Measurements from ENCODE around the gene FRZB. TPM values are rescaled to one million over a fixed set of nuclear protein-coding genes. Genes with fewer than 3 reads are reported as not detected.
"Not testable (repeated sequence)": the region's sequence is repeated elsewhere in the genome, so short reads cannot be mapped to it uniquely, and the experiment has no call there.

FRZB gene
- total RNA-seq, 1 donor from 2014 or later, result not detected

DNA sequence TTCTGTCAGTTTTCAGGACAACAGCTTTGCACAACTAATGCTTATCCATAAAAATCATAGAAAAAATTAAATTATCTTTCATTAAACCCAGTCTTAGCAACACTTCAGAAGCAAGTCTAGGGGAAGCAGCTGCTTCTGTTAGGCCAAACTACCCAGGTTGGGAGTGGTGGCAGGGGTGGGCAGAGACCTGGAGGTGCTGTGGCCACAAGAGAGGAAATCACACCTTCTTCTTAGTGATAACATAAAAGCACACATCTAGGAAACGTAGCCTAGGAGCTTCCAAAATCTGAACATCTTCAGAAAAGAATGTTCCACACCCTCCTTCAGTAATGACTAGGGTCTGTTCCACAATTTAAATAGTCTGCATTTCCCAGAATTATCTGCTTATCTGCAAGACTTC, 32.3 kb upstream of the FRZB start:
- no peak for DNase-seq (ENCODE audit: low spot score)
- no peaks in the 10 kb centered on the region for H3K9me3 Mint-ChIP-seq
- intact Hi-C loops (cut with micrococcal nuclease), result no loop called here
- H3K4me3 Mint-ChIP-seq (ENCODE audit: low read depth), result no peak overlapping the region
- H3K27me3 Mint-ChIP-seq (ENCODE audit: low read depth), result peaks cover 5% of the 10 kb centered on the region
- no peak overlapping the region for H3K27ac Mint-ChIP-seq
- no peaks in the 10 kb centered on the region for H3K4me1 Mint-ChIP-seq (ENCODE audit: low read depth)
- H3K36me3 Mint-ChIP-seq (ENCODE audit: low read depth), result no peaks in the 10 kb centered on the region

DNA sequence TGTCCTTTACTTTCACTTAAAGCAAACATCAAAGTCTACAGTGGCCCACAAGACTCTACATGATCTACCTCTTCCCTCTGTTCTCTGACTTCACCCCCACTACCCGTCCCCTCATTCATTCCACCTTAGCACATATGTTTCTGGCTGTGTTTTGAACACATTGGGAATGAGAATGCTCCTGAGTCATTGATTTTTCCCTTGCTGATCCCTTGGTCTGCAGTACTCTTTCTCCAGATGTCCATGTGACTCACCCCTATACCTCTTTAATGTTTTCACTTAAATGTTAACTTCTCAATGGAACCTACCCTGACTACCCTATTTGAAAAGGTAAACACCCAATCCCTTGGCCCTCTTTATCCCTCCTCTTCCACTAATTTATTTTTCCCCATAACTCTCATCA, 30.7 kb upstream of the FRZB start:
- H3K27me3 Mint-ChIP-seq (ENCODE audit: low read depth), result peaks cover 5% of the 10 kb centered on the region

DNA sequence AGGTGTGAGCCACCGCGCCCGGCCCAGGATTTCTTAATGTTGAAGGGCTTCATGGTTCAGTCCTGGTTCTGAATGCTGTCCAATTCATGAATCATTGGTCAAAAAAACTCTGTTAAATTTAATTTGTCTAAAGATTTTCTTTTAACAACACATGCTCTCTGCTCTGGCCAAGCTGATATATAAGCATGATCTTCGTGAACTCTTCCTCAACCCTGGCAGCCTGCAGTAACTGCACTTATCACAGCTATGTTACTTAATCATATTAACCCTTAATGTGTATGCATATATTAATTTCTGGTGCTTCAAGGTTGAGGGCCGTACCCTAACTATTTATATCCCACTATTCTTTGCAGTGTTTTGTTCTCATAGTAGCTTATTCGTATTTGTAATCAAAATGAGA, 29.4 kb upstream of the FRZB start:
- no peak for DNase-seq (ENCODE audit: low spot score)
- no peaks in the 10 kb centered on the region for H3K4me1 Mint-ChIP-seq (ENCODE audit: low read depth)
- H3K27me3 Mint-ChIP-seq (ENCODE audit: low read depth), result peaks cover 5% of the 10 kb centered on the region
- no peak overlapping the region for H3K27ac Mint-ChIP-seq
- intact Hi-C loops (cut with micrococcal nuclease), result no loop called here
- no peaks in the 10 kb centered on the region for H3K9me3 Mint-ChIP-seq
- H3K36me3 Mint-ChIP-seq (ENCODE audit: low read depth), result no peaks in the 10 kb centered on the region
- no peak overlapping the region for H3K4me3 Mint-ChIP-seq (ENCODE audit: low read depth)

More for the DNA sequence above, 30.7 kb upstream of the FRZB start:
- intact Hi-C loops (cut with micrococcal nuclease), result no loop called here
- Mint-ChIP-seq H3K36me3 (ENCODE audit: low read depth) (no peaks in the 10 kb centered on the region), H3K27ac (no peak overlapping the region), H3K4me1 (ENCODE audit: low read depth) (no peaks in the 10 kb centered on the region), H3K9me3 (no peaks in the 10 kb centered on the region), H3K4me3 (ENCODE audit: low read depth) (no peak overlapping the region)
- no peak for DNase-seq (ENCODE audit: low spot score)

DNA sequence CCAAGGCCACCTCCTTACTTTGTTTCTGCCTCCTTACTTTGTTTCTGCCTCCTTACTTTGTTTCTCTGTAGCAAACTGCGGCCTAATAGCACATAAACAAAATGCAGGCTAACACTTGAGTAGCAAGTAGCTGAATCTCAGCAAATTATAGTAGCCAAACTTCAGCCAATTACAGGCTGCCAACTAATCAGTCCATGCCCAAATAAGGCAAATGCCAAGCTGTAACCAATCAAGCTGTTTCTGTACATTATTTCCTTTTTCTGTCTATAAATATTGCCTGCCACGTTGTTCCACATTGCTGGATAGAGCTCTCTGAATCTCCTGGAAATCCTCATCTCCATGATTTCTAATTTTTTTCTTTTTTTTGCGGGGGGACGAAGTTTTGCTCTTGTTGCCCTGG, 28.7 kb upstream of the FRZB start:
- H3K4me3 Mint-ChIP-seq (ENCODE audit: low read depth), result no peak overlapping the region
- no peak for DNase-seq (ENCODE audit: low spot score)
- H3K36me3 Mint-ChIP-seq (ENCODE audit: low read depth), result no peaks in the 10 kb centered on the region
- intact Hi-C loops (cut with micrococcal nuclease), result no loop called here
- no peaks in the 10 kb centered on the region for H3K9me3 Mint-ChIP-seq
- H3K27ac Mint-ChIP-seq, result no peak overlapping the region
- peaks cover 5% of the 10 kb centered on the region for H3K27me3 Mint-ChIP-seq (ENCODE audit: low read depth)
- no peaks in the 10 kb centered on the region for H3K4me1 Mint-ChIP-seq (ENCODE audit: low read depth)

DNA sequence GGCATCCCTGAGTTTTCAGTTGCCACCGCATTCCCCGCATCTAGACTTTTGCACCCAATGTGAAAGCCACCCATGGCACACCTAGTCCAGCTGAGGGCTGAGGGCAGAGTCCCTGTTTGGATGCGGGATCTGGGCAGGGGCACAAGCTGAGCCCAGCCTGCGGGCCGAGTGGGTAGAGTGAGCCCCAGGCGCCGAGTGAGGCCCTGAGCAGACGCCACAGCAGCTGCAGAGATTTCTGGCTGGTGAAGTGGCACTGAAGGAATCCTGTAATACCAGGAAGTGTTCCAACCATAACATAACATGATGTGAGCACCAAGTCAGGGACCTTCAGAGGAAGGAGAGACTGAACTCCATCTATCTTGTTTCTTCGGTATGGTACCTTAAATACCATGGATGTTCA, 27.7 kb upstream of the FRZB start:
- H3K27me3 Mint-ChIP-seq (ENCODE audit: low read depth), result peaks cover 5% of the 10 kb centered on the region
- DNase-seq (ENCODE audit: low spot score), result no peak
- H3K4me3 Mint-ChIP-seq (ENCODE audit: low read depth), result no peak overlapping the region
- no peaks in the 10 kb centered on the region for H3K4me1 Mint-ChIP-seq (ENCODE audit: low read depth)
- no peaks in the 10 kb centered on the region for H3K9me3 Mint-ChIP-seq
- intact Hi-C loops (cut with micrococcal nuclease), result no loop called here
- no peak overlapping the region for H3K27ac Mint-ChIP-seq
- H3K36me3 Mint-ChIP-seq (ENCODE audit: low read depth), result no peaks in the 10 kb centered on the region

DNA sequence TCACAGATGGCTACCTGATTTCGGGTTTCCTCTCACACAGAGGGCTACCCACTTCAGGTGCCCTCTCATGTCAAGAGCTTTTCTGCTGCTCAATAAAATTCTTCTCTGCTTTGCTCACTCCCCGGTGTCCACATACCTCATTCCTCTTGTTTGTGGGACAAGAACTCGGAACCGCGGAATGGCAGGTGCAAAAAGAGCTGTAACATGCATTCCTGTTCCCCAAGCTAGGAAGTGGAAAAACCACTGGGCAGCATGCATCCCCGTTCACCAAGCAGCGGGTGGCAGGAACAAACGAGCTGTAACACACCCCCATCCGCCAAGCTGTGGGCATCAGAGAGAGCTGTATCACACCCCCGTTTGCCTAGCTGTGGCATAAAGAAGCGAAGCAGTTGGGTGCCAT, 27.2 kb upstream of the FRZB start:
- H3K27ac Mint-ChIP-seq, result no peak overlapping the region
- intact Hi-C loops (cut with micrococcal nuclease), result no loop called here
- H3K27me3 Mint-ChIP-seq (ENCODE audit: low read depth), result peaks cover 5% of the 10 kb centered on the region
- no peaks in the 10 kb centered on the region for H3K4me1 Mint-ChIP-seq (ENCODE audit: low read depth)
- no peak overlapping the region for H3K4me3 Mint-ChIP-seq (ENCODE audit: low read depth)
- no peaks in the 10 kb centered on the region for H3K9me3 Mint-ChIP-seq
- no peaks in the 10 kb centered on the region for H3K36me3 Mint-ChIP-seq (ENCODE audit: low read depth)
- DNase-seq (ENCODE audit: low spot score), result no peak

DNA sequence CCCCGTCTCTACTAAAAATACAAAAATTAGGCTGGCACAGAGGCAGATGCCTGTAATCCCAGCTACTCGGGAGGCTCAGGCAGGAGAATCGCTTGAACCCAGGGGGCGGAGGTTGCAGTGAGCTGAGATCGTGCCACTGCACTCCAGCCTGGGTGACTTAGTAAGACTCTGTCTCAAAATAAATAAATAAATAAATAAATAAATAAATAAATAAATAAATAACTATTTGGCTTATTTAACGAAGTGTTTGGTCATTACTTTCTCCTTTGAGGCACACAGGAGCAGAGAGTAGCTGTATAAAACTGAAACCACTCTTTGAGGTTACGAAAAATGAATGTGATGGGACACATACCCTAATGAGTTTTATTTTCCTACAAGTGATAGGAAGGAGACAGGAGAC, 26.6 kb upstream of the FRZB start:
- DNase-seq (ENCODE audit: low spot score); H3K4me1 Mint-ChIP-seq (ENCODE audit: low read depth); H3K4me3 Mint-ChIP-seq (ENCODE audit: low read depth); H3K27ac Mint-ChIP-seq; H3K9me3 Mint-ChIP-seq; intact Hi-C loops (cut with micrococcal nuclease); H3K27me3 Mint-ChIP-seq (ENCODE audit: low read depth); H3K36me3 Mint-ChIP-seq (ENCODE audit: low read depth): not testable (repeated sequence)

DNA sequence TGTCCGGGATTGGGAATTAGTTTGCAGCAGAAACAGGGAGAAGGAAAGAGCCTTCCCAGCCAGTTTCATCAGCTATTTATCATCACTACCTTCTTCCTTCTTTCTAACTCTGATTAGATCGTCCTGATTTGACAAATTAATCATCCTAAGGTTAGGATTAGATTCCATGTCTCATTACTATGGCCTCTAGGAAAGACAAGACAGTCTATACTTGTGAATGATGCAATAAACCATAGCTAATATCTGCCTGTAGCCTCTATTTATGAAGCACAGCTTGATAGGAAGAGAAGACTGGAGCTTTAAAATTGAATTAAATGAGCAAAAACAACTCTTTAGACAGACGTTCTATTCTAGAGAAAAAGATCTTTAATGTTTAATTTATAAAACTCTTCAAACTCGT, 25.2 kb upstream of the FRZB start:
- intact Hi-C loops (cut with micrococcal nuclease), result no loop called here
- H3K27ac Mint-ChIP-seq, result no peak overlapping the region
- no peak overlapping the region for H3K4me3 Mint-ChIP-seq (ENCODE audit: low read depth)
- H3K36me3 Mint-ChIP-seq (ENCODE audit: low read depth), result no peaks in the 10 kb centered on the region
- no peaks in the 10 kb centered on the region for H3K4me1 Mint-ChIP-seq (ENCODE audit: low read depth)
- no peak for DNase-seq (ENCODE audit: low spot score)
- no peaks in the 10 kb centered on the region for H3K9me3 Mint-ChIP-seq
- H3K27me3 Mint-ChIP-seq (ENCODE audit: low read depth), result peaks cover 4% of the 10 kb centered on the region

DNA sequence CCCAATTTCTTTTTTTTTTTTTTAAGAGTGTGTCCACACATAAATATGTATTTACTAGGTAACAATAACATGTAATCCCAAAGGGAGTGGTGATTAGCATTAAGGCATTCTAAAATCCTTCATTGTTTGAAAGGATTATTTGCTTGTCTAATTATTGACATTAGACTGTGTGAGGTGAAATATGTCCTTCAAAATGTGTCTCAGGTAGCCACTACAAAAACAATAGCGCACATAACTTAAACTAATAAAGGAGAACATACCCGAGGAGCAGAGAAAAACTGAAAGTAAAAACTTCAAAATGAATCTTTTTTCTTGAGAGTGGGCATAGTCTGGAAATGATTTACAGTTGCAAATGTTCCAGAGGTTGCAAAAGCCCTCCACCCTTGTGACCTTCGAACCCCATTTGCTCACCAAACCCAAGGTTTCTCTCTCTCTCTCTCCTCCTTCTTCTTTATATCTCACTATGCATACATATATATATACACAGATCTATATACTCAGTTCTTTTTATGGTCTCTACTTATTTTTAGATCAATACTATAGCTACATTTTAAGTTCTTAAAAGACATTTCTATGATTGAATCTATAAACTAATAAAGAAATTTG, 24.4 kb upstream of the FRZB start:
- peaks cover 2% of the 10 kb centered on the region for H3K27me3 Mint-ChIP-seq (ENCODE audit: low read depth)
- intact Hi-C loops (cut with micrococcal nuclease), result no loop called here

DNA sequence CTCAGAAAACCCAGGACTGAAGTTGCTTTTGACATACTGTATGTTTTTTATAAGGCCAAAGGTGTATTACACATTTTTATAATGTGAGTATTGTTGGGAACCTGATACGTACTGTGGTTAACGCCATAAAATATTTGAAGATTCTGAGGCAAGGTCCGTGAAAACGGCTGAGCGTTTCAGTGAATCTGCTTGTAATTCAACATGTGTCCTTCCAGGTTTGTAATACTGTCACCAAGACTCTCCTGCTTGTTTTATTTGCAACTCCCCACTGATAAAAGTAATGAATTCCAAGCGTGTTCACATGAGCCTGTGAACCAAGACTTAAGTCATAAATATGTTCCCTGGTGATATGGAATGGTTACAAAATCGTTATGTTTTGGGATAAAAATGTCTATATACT, 23.9 kb upstream of the FRZB start:
- intact Hi-C loops (cut with micrococcal nuclease), result no loop called here
- DNase-seq (ENCODE audit: low spot score), result no peak
- Mint-ChIP-seq H3K9me3 (no peaks in the 10 kb centered on the region), H3K4me1 (ENCODE audit: low read depth) (no peaks in the 10 kb centered on the region), H3K4me3 (ENCODE audit: low read depth) (no peak overlapping the region), H3K27ac (no peak overlapping the region), H3K36me3 (ENCODE audit: low read depth) (no peaks in the 10 kb centered on the region), H3K27me3 (ENCODE audit: low read depth) (peaks cover 2% of the 10 kb centered on the region)

More for the DNA sequence above, 24.4 kb upstream of the FRZB start:
- no peaks in the 10 kb centered on the region for H3K4me1 Mint-ChIP-seq (ENCODE audit: low read depth)
- no peak overlapping the region for H3K27ac Mint-ChIP-seq
- H3K4me3 Mint-ChIP-seq (ENCODE audit: low read depth), result no peak overlapping the region
- DNase-seq (ENCODE audit: low spot score), result no peak
- no peaks in the 10 kb centered on the region for H3K9me3 Mint-ChIP-seq
- no peaks in the 10 kb centered on the region for H3K36me3 Mint-ChIP-seq (ENCODE audit: low read depth)

DNA sequence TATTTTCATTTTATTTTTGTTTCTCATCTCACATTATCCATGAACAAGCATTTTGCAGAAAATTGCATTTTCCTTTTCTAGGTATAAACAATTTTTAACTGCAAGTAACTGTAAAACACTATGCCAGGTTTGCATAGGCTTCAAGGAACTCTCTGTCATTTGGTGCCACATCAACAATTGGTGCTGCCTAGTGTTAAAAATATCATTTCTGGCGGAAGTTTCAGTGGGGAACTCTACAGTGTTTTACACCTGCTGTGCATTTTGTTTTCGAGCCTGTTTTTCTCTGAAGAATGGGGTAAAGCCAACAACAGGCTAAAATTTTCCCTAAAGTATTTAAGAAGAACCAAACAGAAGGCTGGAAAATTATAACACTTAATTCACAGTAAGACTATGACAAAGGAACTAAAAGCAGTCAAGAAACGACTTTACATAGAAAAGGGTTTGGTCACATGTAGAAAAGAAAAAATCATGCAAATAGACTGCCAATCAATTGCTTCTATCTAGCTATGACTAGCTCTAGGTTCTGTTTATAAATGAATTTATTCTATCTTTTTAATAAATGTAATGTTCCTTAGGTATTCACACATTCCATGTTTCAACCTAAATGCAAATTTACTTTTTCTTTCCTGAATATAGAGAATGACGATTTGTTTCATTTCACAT, 21.4 kb upstream of the FRZB start:
- intact Hi-C loops (cut with micrococcal nuclease), result no loop called here
- no peak for DNase-seq (ENCODE audit: low spot score)
- H3K4me1 Mint-ChIP-seq (ENCODE audit: low read depth), result no peaks in the 10 kb centered on the region
- H3K9me3 Mint-ChIP-seq, result no peaks in the 10 kb centered on the region
- no peak overlapping the region for H3K27ac Mint-ChIP-seq
- H3K27me3 Mint-ChIP-seq (ENCODE audit: low read depth), result peaks cover 2% of the 10 kb centered on the region
- H3K36me3 Mint-ChIP-seq (ENCODE audit: low read depth), result no peaks in the 10 kb centered on the region
- no peak overlapping the region for H3K4me3 Mint-ChIP-seq (ENCODE audit: low read depth)

DNA sequence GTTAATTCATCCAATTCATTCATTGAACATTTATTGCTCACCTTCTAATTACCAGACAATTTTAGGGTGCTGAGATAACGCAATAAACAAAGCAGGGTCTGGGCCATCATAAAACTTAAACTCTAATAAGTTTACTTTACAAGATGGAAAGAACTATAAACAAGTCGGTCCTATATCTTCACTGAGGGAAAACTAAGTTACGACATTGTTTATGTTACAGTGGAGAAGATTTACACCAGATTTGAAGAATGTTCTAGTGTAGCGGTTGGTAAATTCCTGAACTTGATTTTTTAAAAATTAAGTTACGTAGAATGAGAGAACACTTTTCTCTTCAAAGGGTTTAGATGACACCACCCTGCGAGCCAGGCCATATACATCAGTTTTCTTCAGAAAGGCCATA, 20.7 kb upstream of the FRZB start:
- no peaks in the 10 kb centered on the region for H3K36me3 Mint-ChIP-seq (ENCODE audit: low read depth)
- DNase-seq (ENCODE audit: low spot score), result no peak
- peaks cover 2% of the 10 kb centered on the region for H3K27me3 Mint-ChIP-seq (ENCODE audit: low read depth)
- no peaks in the 10 kb centered on the region for H3K9me3 Mint-ChIP-seq
- intact Hi-C loops (cut with micrococcal nuclease), result no loop called here
- no peak overlapping the region for H3K27ac Mint-ChIP-seq
- H3K4me1 Mint-ChIP-seq (ENCODE audit: low read depth), result no peaks in the 10 kb centered on the region
- no peak overlapping the region for H3K4me3 Mint-ChIP-seq (ENCODE audit: low read depth)

DNA sequence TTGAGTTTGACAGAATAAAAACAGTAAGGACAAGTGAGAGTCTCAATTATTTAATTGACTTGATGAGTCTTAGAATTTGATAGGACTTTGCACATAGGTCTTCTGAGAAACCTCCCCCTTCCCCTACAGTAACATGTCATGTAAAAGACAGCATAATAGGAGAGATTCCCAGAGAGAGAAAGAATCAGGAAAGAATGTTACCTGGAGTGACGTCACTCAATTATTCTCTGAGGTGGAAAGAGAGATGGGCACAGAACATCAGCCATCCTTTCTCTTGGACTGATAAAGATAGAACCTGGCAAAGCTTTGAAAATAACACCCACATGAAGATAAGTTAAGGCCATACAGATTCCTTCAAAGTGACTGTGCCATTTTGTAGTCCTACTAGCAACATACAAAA, 19.3 kb upstream of the FRZB start:
- DNase-seq (ENCODE audit: low spot score), result no peak
- H3K27me3 Mint-ChIP-seq (ENCODE audit: low read depth), result peaks cover 2% of the 10 kb centered on the region
- no peaks in the 10 kb centered on the region for H3K9me3 Mint-ChIP-seq
- no peak overlapping the region for H3K27ac Mint-ChIP-seq
- no peak overlapping the region for H3K4me3 Mint-ChIP-seq (ENCODE audit: low read depth)
- intact Hi-C loops (cut with micrococcal nuclease), result no loop called here
- no peaks in the 10 kb centered on the region for H3K4me1 Mint-ChIP-seq (ENCODE audit: low read depth)
- no peaks in the 10 kb centered on the region for H3K36me3 Mint-ChIP-seq (ENCODE audit: low read depth)

DNA sequence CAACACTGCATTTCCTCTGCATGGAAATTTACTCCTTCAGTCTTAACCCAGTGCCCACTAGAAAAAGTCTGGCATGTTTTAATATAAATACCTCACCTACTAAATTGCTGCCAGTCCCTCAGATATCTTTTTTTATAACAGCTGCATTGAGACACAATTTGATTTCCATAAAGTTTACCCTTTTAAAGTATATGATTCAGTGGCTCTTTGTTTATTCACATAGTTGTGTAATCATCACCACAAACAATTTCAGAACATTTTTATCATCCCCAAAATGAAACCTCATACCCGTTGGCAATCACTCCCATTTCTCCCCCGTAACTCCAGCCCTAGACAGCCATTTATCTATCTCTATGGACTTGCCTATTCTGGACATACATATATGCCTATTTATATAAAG, 17.0 kb upstream of the FRZB start:
- Mint-ChIP-seq H3K27ac (no peak overlapping the region), H3K27me3 (ENCODE audit: low read depth) (peaks cover 1% of the 10 kb centered on the region), H3K4me1 (ENCODE audit: low read depth) (no peaks in the 10 kb centered on the region), H3K9me3 (peaks cover 6% of the 10 kb centered on the region), H3K36me3 (ENCODE audit: low read depth) (no peaks in the 10 kb centered on the region), H3K4me3 (ENCODE audit: low read depth) (no peak overlapping the region)
- DNase-seq (ENCODE audit: low spot score), result no peak
- intact Hi-C loops (cut with micrococcal nuclease), result no loop called here
